HFF-Myc (cell line): ENCODE measurements around the gene CHTF18.
"Not testable (repeated sequence)": the region's sequence is repeated elsewhere in the genome, so short reads cannot be mapped to it uniquely, and the experiment has no call there.

Experiments used
- DNase-seq: peaks from one replicate; pipeline ENCODE4 v3.0.0-alpha.2; 2011; ENCODE audit warnings: low read depth; ENCODE audit errors: extremely low read depth
- H3K4me3 ChIP-seq: replicated peaks from 2 replicates; pipeline ENCODE4 v1.5.1; 2011; ENCODE audit warnings: low read depth, mild to moderate bottlenecking, control low read depth, low read length
- TF ChIP-seq, protein P1 (sequence below): IDR thresholded peaks from 2 replicates; pipeline ENCODE4 v1.5.1; 2012; ENCODE audit warnings: mild to moderate bottlenecking, low read depth, low read length, control low read depth; ENCODE audit errors: missing control alignments

Gene CHTF18

DNA sequence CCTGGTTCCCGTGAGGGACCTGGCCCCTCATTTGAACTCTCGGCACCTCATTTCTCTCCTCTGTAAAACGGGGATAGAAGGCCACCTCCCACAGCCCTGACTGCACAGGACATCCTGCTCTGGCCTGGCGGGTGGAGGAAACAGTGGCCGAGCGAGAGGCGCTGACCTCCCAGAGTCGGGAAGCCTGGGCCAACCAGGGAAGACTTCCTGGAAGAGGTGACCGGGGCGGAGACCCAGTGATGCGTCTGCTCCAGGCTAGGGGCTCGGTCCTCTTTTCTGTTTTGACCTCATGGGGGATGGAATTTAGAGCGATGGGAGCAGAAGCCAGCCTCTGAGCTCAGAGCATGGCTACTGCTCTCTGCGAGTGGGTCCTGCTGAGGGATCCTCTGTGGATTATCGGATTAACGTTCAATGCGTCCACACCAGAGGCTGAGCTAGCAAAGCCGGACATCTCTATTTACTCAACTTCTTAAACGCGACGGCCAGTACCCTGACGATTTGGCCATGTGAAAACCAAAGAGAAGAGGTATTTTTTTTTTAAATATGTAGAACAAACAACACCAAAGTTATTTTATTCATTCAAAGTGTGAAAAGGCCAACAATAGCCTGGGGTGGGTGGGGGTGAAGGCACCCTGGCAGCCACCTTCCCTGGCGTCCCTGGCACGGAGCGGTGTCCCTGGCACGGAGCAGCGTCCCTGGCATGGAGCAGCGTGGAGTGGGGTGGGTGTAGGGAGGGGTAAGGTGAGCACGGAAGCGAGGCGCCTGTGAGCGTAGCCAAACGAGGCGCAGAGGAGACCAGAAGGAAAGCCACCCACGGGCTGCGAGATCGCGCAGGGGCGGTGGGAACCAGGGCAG, 37.0 kb upstream of the CHTF18 start:
- no peak for DNase-seq
- TF ChIP-seq, protein P1, sequence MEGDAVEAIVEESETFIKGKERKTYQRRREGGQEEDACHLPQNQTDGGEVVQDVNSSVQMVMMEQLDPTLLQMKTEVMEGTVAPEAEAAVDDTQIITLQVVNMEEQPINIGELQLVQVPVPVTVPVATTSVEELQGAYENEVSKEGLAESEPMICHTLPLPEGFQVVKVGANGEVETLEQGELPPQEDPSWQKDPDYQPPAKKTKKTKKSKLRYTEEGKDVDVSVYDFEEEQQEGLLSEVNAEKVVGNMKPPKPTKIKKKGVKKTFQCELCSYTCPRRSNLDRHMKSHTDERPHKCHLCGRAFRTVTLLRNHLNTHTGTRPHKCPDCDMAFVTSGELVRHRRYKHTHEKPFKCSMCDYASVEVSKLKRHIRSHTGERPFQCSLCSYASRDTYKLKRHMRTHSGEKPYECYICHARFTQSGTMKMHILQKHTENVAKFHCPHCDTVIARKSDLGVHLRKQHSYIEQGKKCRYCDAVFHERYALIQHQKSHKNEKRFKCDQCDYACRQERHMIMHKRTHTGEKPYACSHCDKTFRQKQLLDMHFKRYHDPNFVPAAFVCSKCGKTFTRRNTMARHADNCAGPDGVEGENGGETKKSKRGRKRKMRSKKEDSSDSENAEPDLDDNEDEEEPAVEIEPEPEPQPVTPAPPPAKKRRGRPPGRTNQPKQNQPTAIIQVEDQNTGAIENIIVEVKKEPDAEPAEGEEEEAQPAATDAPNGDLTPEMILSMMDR, result no peak
- H3K4me3 ChIP-seq, result no peak overlapping the region

DNA sequence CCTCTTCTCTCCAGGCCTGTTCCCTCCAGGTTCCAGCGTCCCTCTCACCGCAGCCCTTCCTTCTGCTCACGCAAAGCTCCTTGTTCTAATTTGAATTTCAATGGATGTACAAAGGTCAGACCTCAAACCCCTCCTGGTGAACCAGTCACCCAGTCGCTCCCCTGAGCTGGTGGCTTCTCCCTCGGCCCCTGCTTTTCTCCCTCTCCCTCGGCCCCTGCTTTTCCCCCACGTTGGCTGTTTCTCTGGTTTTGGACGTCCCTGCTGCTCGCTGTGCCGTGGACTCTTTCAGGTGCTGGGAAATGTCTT, 36.5 kb upstream of the CHTF18 start:
- TF ChIP-seq, protein P1, result no peak
- DNase-seq, result no peak
- H3K4me3 ChIP-seq, result no peak overlapping the region

DNA sequence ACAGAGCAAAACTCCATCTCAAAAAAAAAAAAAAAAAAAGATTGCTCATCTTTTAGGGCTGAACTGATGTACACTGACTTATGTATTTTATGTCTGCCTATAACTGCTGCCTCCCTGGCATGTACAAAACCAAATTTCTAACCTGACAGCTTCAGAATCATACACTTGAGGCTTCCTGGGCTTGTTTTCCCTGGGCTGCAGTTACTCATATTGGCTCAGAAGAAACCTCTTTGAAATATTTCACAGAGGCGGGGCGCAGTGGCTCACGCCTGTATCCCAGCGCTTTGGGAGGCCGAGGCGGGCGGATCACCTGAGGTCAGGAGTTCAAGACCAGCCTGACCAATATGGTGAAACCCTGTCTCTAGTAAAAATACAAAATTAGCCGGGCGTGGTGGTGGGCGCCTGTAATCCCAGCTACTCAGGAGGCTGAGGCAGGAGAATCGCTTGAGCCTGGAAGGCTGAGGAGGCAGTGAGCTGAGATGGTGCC, 34.3 kb upstream of the CHTF18 start:
- H3K4me3 ChIP-seq, DNase-seq: not testable (repeated sequence)

DNA sequence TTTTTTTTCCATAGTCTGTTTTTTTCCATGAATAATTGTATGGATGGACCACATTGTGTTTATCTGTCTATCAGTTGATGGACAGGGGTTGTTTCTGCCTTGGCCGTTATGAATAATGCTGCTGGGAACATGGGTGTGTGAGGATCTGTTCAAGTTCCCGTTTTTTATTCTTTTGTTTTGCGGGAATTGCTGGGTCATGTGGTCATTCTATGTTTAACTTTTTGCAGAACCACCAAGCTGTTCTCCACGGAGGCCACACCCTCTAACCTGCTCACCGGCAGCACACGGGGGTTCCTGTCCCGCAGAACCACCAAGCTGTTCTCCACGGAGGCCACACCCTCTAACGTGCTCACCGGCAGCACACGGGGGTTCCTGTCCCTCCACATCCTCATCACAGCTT, 33.8 kb upstream of the CHTF18 start:
- H3K4me3 ChIP-seq, result no peak overlapping the region
- TF ChIP-seq, protein P1, result no peak
- no peak for DNase-seq

DNA sequence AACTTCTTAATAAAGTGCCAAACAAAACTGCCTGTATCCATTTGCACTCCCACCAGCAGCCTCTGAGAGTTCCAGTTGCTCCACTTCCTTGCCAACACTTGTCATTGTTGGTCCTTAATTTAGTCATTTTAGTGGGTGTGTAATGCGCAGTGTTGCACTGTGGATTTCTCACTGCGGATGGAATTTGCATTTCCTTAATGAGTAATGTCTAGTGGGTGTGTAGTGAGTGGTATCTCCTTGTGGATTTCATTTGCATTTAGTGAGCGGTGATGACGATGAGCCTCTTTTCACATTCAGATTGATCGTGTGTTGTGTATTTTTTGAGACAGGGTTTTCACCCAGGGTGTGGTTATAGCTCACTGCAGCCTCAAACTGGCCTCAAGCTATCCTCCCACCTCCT, 32.0 kb upstream of the CHTF18 start:
- no peak for DNase-seq
- no peak overlapping the region for H3K4me3 ChIP-seq
- TF ChIP-seq, protein P1, result no peak

DNA sequence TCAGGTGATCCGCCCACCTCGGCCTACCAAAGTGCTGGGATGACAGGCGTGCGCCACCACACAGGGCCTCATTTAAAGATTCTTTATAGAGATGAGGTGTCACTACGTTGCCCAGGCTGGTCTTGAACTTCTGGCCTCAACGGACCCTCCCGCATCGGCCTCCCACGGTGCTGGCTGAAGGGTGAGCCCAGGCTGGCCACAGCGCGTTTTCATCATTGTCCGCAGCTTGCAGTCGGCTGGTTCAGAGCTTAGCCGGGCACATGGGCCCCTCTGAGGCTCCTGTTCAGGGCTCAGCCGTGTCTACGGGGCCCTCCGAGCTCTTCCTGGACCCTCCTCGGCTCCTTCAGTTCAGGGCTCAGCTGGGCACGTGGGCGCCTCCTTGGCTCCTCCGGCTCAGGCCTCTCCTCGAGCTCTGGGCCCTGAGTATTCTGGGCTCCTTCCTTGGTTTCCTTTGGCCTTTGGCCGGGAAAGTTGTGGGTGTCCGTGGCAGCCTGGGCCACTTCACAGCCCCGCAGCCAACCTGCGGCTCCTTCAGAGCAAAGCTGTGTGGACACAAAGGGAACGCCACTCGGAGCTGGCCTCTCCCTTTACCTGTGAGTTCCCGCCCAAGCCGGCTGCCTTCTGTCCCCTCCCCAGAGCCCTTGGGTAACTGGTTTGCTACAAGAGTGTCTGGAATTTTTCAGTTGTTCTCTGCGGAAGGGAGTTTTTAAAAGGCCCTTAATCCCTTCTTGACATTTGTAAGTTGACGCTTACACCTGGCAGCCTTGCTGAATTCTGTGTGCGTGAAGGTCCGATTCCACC, 29.1 kb upstream of the CHTF18 start:
- TF ChIP-seq, protein P1, result no peak
- no peak for DNase-seq
- H3K4me3 ChIP-seq, result no peak overlapping the region

DNA sequence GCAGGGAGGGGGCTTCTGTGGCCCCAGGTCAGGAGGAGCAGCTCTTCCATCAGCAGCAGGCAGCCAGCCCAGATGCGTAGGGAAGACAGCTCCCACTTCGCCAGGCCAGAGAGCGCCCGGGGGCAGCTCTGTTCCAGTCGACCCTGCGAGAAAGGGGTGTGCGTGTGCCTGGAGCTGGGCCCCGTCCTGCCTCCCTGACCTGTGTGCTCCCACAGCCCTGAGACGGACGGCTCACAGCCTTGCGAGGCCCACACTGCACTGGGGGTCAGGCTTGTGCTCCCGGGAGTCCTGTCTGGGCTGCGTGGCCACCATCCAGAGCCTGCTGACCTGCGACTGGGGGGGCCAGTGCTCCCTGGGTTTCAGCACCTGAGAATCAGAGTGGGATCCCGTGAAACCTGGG, 28.4 kb upstream of the CHTF18 start:
- TF ChIP-seq, protein P1, result no peak
- H3K4me3 ChIP-seq, result no peak overlapping the region
- no peak for DNase-seq
